Astrocyte (in vitro differentiated cells and primary cell): ENCODE data around the gene ERVFRD-1. TPM values are rescaled to one million over a fixed set of nuclear protein-coding genes. Genes with fewer than 3 reads are reported as not detected.
A peak's percentile ranks its signal among the peaks of the same experiment; 100 is the strongest.

Experiments used
- DNase-seq: peaks from one replicate; pipeline ENCODE4 v3.0.0-alpha.2; 2010; ENCODE audit warnings: low read depth
- FAIRE-seq: peaks from 2 replicates; lab custom pipeline; 2011; peaks lifted over from hg19 to GRCh38; lab: Jason Lieb, UNC
- H2AFZ ChIP-seq: 2 replicates; pipeline ENCODE4 v1.6.0; 2012; ENCODE audit warnings: low read depth, low read length, inconsistent platforms
- H3K27ac ChIP-seq: 2 replicates; pipeline ENCODE4 v1.5.1; 2011; ENCODE audit warnings: low read depth, low read length, inconsistent platforms
- H3K27me3 ChIP-seq: 2 replicates; pipeline ENCODE4 v1.6.0; 2011; ENCODE audit warnings: low read length, inconsistent platforms; ENCODE audit not compliant: insufficient read depth
- H3K36me3 ChIP-seq: 2 replicates; pipeline ENCODE4 v1.5.1; 2011; ENCODE audit warnings: low read length, inconsistent platforms; ENCODE audit not compliant: insufficient read depth
- H3K4me1 ChIP-seq: 2 replicates; pipeline ENCODE4 v1.5.1; 2011; ENCODE audit warnings: low read length, inconsistent platforms; ENCODE audit not compliant: insufficient read depth
- H3K4me2 ChIP-seq: 2 replicates; pipeline ENCODE4 v1.6.0; 2012; ENCODE audit warnings: low read length, inconsistent platforms
- H3K4me3 ChIP-seq: 2 replicates; pipeline ENCODE4 v1.5.1; 2011; ENCODE audit warnings: low read depth, mild to moderate bottlenecking, low read length, inconsistent platforms; ENCODE audit not compliant: insufficient read depth
- H3K79me2 ChIP-seq: 2 replicates; pipeline ENCODE4 v1.6.0; 2012; ENCODE audit warnings: mild to moderate bottlenecking, low read length, inconsistent platforms; ENCODE audit not compliant: insufficient read depth
- H3K9ac ChIP-seq: 2 replicates; pipeline ENCODE4 v1.6.0; 2012; ENCODE audit warnings: mild to moderate bottlenecking, low read length, inconsistent platforms
- H3K9me3 ChIP-seq: 2 replicates; pipeline ENCODE4 v1.5.1; 2012; ENCODE audit warnings: low read depth, mild to moderate bottlenecking, low read length, inconsistent platforms; ENCODE audit not compliant: insufficient read depth
- H4K20me1 ChIP-seq: 2 replicates; pipeline ENCODE4 v1.6.0; 2012; ENCODE audit warnings: low read length, inconsistent platforms; ENCODE audit not compliant: insufficient read depth
- H3K27ac Mint-ChIP-seq: one replicate; pipeline ENCODE4 v1.8.0; 2021; ENCODE audit warnings: mild to moderate bottlenecking, mixed read lengths; ENCODE audit not compliant: unreplicated experiment
- H3K27me3 Mint-ChIP-seq: one replicate; pipeline ENCODE4 v1.8.0; 2021; ENCODE audit warnings: low read depth, mixed read lengths; ENCODE audit not compliant: unreplicated experiment
- H3K36me3 Mint-ChIP-seq: one replicate; pipeline ENCODE4 v1.8.0; 2021; ENCODE audit warnings: low read depth, mixed read lengths; ENCODE audit not compliant: unreplicated experiment
- H3K4me1 Mint-ChIP-seq: one replicate; pipeline ENCODE4 v1.8.0; 2021; ENCODE audit warnings: low read depth, mixed read lengths; ENCODE audit not compliant: unreplicated experiment
- H3K4me3 Mint-ChIP-seq: one replicate; pipeline ENCODE4 v1.8.0; 2021; ENCODE audit warnings: mild to moderate bottlenecking, moderate library complexity, mixed read lengths; ENCODE audit not compliant: unreplicated experiment
- H3K9me3 Mint-ChIP-seq: one replicate; pipeline ENCODE4 v1.8.0; 2021; ENCODE audit warnings: mild to moderate bottlenecking, mixed read lengths; ENCODE audit not compliant: unreplicated experiment
- EZH2 ChIP-seq: IDR thresholded peaks from 2 replicates; pipeline ENCODE4 v1.6.1; 2012; ENCODE audit warnings: mild to moderate bottlenecking, low read length, inconsistent platforms; ENCODE audit not compliant: insufficient read depth
- total RNA-seq: library from RNA; stranded (reverse); gene quantifications from 2 replicates; pipeline ENCODE4 v1.2.1, GENCODE V29; 2021
- TF ChIP-seq, protein P1 (sequence below): IDR thresholded peaks from 2 replicates; pipeline ENCODE4 v1.5.1; 2011; ENCODE audit warnings: low read depth, mild to moderate bottlenecking, inconsistent platforms, low read length, moderate library complexity; ENCODE audit not compliant: insufficient read depth

Gene ERVFRD-1
- total RNA-seq, 1 donor from 2014 or later, result not detected

DNA sequence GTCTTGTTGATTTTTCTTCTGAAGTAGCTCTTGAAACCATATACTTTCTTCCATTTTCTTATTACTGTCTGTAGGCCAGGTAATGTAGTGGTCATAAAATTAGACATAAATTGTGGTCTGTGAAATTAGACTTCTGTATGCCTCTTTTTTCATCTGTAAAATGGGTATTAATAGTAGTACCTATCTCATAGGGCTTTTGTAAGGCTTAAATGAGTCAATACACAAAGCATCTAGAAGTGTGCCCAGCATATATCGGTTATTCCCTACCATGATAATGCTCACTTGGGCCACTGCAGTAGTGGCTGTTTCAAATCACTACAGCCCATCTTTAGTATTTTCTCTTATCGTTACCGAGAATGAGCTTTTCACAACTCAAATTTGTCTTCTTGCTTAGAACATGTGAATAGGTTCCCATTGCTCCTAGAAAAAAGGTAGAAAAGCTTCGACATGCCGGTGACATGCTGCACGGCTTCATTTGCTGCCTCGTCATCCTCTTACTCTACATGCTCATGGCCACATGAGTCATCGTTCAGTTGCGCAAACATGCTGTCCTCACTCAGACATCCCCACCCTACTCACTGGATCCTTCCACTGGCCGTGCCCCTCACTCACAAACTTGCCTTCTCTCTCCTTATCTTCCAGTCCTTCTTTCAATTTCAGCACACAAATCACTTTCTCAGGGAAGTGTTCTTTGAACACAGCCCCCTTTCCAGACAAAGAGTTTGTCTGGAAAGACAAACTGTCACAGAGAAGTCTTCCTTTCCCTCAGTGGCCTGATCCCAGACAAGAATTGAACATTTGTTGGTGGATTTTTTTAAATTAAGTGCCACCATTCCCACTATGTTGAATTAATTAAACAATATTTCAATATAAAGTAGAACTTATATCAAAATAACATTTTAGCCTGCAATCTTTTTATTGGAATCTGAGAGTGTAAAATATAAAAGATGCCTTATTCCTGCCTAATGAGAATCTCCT is 32.2 kb upstream of the ERVFRD-1 start:
- no peaks in the 10 kb centered on the region for H3K36me3 ChIP-seq
- no peaks in the 10 kb centered on the region for H4K20me1 ChIP-seq
- no peaks in the 10 kb centered on the region for H3K27me3 Mint-ChIP-seq
- H3K4me3 ChIP-seq, result no peak overlapping the region
- H3K9me3 Mint-ChIP-seq, result no peaks in the 10 kb centered on the region
- H2AFZ ChIP-seq, result peak overlapping the region; percentile 16
- peak overlapping the region; percentile 23 for H3K4me2 ChIP-seq
- H3K4me3 Mint-ChIP-seq, result no peak overlapping the region
- H3K27me3 ChIP-seq, result no peaks in the 10 kb centered on the region
- no peaks in the 10 kb centered on the region for H3K79me2 ChIP-seq
- H3K9ac ChIP-seq, result peak overlapping the region; percentile 24
- H3K4me1 Mint-ChIP-seq, result peaks cover 23% of the 10 kb centered on the region
- no peaks in the 10 kb centered on the region for H3K36me3 Mint-ChIP-seq
- TF ChIP-seq, protein P1, sequence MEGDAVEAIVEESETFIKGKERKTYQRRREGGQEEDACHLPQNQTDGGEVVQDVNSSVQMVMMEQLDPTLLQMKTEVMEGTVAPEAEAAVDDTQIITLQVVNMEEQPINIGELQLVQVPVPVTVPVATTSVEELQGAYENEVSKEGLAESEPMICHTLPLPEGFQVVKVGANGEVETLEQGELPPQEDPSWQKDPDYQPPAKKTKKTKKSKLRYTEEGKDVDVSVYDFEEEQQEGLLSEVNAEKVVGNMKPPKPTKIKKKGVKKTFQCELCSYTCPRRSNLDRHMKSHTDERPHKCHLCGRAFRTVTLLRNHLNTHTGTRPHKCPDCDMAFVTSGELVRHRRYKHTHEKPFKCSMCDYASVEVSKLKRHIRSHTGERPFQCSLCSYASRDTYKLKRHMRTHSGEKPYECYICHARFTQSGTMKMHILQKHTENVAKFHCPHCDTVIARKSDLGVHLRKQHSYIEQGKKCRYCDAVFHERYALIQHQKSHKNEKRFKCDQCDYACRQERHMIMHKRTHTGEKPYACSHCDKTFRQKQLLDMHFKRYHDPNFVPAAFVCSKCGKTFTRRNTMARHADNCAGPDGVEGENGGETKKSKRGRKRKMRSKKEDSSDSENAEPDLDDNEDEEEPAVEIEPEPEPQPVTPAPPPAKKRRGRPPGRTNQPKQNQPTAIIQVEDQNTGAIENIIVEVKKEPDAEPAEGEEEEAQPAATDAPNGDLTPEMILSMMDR, result no peak
- TF ChIP-seq EZH2, result no peak
- FAIRE-seq, result peak; percentile 39
- H3K27ac Mint-ChIP-seq, result peak overlapping the region; percentile 50
- H3K9me3 ChIP-seq, result no peaks in the 10 kb centered on the region
- H3K27ac ChIP-seq, result peak overlapping the region; percentile 52
- peaks cover 15% of the 10 kb centered on the region for H3K4me1 ChIP-seq
- peak; percentile 93 for DNase-seq

DNA sequence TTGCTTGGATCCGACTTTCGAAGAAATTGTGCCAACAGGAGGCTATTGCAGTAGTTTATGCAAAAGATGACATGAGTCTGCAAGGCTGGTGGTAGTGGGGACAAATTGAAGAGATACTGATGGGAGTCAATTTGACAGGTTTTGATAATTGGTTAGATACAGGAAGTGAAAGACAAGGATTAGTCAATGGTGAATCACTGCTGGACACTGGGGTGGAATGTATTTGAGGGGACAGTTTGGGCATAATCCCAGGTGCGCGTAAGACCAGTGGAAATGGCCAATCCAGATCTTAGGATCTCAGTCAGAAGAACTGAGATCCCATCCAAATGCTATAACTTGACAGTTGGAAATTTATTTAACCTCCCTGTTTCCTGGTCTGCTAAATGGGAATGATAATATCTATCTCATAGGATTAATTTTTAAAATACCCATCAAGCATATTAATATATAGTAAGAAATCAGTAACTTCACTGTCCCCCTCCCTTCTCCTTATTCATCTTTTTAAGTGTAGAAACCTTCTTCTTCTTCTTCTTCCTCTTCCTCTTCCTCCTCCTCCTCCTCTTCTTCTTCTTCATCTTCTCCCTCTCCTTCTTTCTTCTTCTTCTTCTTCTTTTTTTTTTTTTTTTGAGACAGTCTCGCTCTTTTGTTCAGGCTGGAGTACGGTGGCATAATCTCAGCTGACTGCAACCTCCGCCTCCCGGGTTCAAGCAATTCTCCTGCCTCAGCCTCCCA is 30.9 kb upstream of the ERVFRD-1 start:
- FAIRE-seq, result peak; percentile 56
- Mint-ChIP-seq H3K27ac (no peak overlapping the region), H3K27me3 (no peaks in the 10 kb centered on the region)

More for the DNA sequence above, 30.9 kb upstream of the ERVFRD-1 start:
- H3K4me3 Mint-ChIP-seq, result no peak overlapping the region
- Histone ChIP-seq H3K9me3 (no peaks in the 10 kb centered on the region), H3K79me2 (no peaks in the 10 kb centered on the region), H4K20me1 (no peaks in the 10 kb centered on the region), H3K9ac (no peak overlapping the region), H3K36me3 (no peaks in the 10 kb centered on the region), H3K4me3 (no peak overlapping the region), H3K27me3 (no peaks in the 10 kb centered on the region), H3K27ac (no peak overlapping the region), H3K4me2 (no peak overlapping the region), H3K4me1 (peaks cover 15% of the 10 kb centered on the region), H2AFZ (no peak overlapping the region)
- no peaks in the 10 kb centered on the region for H3K36me3 Mint-ChIP-seq
- peaks cover 28% of the 10 kb centered on the region for H3K4me1 Mint-ChIP-seq
- TF ChIP-seq EZH2, result no peak
- TF ChIP-seq, protein P1, result no peak
- no peaks in the 10 kb centered on the region for H3K9me3 Mint-ChIP-seq
- DNase-seq, result no peak
